ENCODE data around the gene TUBGCP6. TPM values are rescaled to one million over a fixed set of nuclear protein-coding genes. Genes with fewer than 3 reads are reported as not detected.
A peak's percentile ranks its signal among the peaks of the same experiment; 100 is the strongest.

Gene TUBGCP6
- total and polyA plus RNA-seq, 2 experiments from 2014 or later, result 26.2 to 31.5 TPM

DNA sequence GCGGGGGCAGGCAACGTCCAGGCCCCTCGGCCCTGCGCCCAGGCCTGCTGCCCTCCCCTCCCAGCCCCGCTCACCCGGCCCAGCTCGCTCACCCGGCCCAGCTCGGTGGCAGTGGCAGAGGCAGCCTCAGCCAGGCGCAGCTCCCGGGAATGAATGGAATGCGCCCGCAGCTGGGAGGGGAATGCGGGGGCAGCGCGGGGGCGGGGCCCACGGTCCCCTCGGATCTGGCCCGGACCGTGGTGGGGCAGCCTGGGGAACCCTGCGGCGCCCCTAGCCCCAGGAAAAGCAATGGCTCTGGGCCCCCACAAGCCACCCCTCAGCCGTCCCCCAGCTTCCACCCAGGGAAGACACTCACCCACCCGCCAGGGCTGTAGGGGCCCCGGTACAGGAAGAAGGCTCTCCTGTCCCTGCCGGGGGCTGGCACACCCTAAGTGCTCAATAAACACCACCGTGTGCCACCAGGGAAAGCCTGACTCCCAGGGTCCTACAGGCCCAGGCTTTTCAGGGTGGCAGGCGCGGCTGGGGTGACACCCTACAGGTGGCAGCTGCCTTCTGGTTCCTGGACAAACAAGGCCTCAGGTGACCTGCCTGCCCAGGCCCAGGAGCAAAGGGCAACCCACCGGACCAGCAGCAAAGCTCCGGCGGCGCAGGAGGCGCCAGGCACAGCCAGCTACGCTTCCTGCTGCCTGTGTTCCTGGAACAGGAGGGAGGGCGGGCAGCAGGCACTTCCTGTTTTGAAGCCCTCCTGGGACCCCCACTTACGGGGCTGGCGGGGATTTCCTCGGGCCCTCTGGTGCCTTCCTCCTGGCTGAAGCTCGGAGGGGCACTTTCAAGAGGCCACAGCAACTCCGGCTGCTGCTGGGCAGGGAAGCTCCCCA is 48.9 kb upstream of the TUBGCP6 start:
- Histone ChIP-seq H3K36me3 (replicated peaks; ENCODE audit: insufficient read depth, low read depth) (no peaks in the 10 kb centered on the region), H3K27me3 (no peaks in the 10 kb centered on the region), H3K79me2 (peaks cover 97% of the 10 kb centered on the region), H2AFZ (no peak overlapping the region), H3K4me2 (peak overlapping the region; percentile 83), H3K4me1 (ENCODE audit: insufficient read depth) (peaks cover 58% of the 10 kb centered on the region), H3K4me3 (no peak overlapping the region), H3K27ac (peak overlapping the region; percentile 99), H3K9me3 (ENCODE audit: low read depth) (no peaks in the 10 kb centered on the region), H3K9me2 (replicated peaks; ENCODE audit: insufficient read depth) (no peaks in the 10 kb centered on the region), H4K20me1 (ENCODE audit: insufficient read depth, poor library complexity, severe bottlenecking) (peaks cover 76% of the 10 kb centered on the region)
- WGBS (ENCODE audit: low lambda C conversion rate, missing lambda C conversion rate), result 15% methylated on average over 24 of the region's 42 CpGs
- TF ChIP-seq, protein P1, sequence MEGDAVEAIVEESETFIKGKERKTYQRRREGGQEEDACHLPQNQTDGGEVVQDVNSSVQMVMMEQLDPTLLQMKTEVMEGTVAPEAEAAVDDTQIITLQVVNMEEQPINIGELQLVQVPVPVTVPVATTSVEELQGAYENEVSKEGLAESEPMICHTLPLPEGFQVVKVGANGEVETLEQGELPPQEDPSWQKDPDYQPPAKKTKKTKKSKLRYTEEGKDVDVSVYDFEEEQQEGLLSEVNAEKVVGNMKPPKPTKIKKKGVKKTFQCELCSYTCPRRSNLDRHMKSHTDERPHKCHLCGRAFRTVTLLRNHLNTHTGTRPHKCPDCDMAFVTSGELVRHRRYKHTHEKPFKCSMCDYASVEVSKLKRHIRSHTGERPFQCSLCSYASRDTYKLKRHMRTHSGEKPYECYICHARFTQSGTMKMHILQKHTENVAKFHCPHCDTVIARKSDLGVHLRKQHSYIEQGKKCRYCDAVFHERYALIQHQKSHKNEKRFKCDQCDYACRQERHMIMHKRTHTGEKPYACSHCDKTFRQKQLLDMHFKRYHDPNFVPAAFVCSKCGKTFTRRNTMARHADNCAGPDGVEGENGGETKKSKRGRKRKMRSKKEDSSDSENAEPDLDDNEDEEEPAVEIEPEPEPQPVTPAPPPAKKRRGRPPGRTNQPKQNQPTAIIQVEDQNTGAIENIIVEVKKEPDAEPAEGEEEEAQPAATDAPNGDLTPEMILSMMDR (IDR thresholded peaks at IDR 0.05; ENCODE audit: poor library complexity), result no peak
- TF ChIP-seq EZH2phosphoT487 (IDR thresholded peaks at IDR 0.05; ENCODE audit: low read depth, severe bottlenecking, unreplicated experiment) (no peak), EZH2 (IDR thresholded peaks at IDR 0.05; ENCODE audit: borderline replicate concordance) (no peak)
- peak; percentile 86 for DNase-seq (ENCODE audit: low spot score)

DNA sequence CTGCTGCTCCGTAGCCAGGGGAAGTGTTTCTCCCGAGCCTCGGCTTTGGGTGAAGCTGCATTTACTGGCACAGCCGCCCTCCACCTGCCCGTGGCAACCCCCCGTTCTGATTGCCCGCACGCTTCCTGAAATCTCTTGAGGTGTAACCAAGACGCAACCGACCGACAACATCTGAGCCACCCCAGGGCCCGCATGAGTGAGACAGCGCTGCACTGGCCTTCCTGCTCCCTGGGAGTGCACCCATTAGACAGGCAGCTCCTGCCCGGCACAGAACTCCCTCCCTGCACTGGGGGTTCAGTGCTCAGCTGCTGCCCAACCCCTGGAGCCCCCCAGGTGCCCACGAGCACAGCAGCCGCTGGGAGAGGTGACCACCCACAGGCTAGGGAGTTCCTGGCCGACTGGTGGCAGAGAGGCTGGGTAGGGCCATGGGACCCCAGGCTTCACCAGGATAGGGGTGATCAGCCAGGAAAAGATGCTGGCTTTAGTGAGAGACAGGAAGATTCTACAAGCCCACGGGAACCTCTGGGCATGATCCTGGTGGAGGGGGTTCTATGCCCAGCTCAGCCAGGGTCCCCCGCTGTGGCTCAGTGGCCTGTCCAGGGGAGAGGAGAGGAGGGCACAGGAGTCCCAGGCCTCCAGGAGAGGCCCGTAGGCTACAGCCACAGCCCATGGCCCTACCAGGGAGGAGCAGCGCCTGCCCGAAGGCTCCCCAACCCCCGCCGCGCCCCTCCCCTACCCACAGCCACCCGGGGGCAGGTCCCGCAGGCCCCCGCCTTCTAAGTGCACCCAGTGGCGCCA is 48.0 kb upstream of the TUBGCP6 start:
- DNase-seq (ENCODE audit: low spot score), result no peak
- WGBS (ENCODE audit: low lambda C conversion rate, missing lambda C conversion rate), result 80% methylated on average over 19 of the region's 29 CpGs
- H3K79me2 ChIP-seq, result peaks cover 97% of the 10 kb centered on the region
- TF ChIP-seq EZH2 (IDR thresholded peaks at IDR 0.05; ENCODE audit: borderline replicate concordance), result no peak
- no peak for TF ChIP-seq EZH2phosphoT487 (IDR thresholded peaks at IDR 0.05; ENCODE audit: low read depth, severe bottlenecking, unreplicated experiment)
- TF ChIP-seq, protein P1 (IDR thresholded peaks at IDR 0.05; ENCODE audit: poor library complexity), result no peak
- H3K9me3 ChIP-seq (ENCODE audit: low read depth), result no peaks in the 10 kb centered on the region
- H3K9me2 ChIP-seq (replicated peaks; ENCODE audit: insufficient read depth), result no peaks in the 10 kb centered on the region
- no peak overlapping the region for H3K4me3 ChIP-seq
- H3K36me3 ChIP-seq (replicated peaks; ENCODE audit: insufficient read depth, low read depth), result no peaks in the 10 kb centered on the region
- peaks cover 76% of the 10 kb centered on the region for H4K20me1 ChIP-seq (ENCODE audit: insufficient read depth, poor library complexity, severe bottlenecking)
- H3K27me3 ChIP-seq, result no peaks in the 10 kb centered on the region
- H2AFZ ChIP-seq, result no peak overlapping the region
- H3K27ac ChIP-seq, result peak overlapping the region; percentile 99
- peaks cover 49% of the 10 kb centered on the region for H3K4me1 ChIP-seq (ENCODE audit: insufficient read depth)
- H3K4me2 ChIP-seq, result peak overlapping the region; percentile 83

DNA sequence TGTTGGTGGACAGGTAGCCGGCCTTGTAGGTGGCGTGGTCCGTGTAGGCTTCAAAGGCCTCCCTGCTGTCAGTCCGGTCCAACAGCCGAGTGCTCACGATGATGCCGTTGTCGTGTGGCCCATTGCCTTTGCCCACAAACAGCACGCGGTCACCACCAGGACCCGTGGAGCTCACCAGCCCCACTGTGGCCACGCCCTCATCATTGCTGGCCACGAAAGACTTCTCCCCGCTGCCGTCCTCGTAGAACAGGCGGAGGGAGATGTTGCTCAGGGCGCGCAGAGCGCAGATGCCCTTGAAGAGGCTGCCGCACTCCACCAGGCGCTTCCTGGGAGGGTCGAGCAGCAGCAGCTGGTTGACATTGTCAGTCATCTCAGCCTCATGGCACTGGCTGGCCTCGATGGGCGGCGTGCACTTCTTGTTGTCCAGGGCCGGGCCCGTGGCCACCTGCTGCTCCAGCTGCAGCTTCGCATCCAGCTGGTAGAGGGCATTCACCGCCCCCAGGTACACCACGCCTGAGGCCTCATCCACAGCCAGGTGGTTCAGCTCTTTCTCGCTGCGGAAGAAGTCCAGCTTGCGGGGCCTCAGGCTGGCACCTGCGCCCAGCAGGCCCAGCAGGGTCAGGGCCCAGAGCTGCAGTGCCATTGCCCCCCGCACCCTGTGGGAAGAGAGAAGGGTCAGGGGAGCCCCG is 45.3 kb upstream of the TUBGCP6 start:
- H3K36me3 ChIP-seq (replicated peaks; ENCODE audit: insufficient read depth, low read depth), result no peaks in the 10 kb centered on the region
- no peak overlapping the region for H2AFZ ChIP-seq
- H3K9me3 ChIP-seq (ENCODE audit: low read depth), result no peaks in the 10 kb centered on the region
- TF ChIP-seq EZH2phosphoT487 (IDR thresholded peaks at IDR 0.05; ENCODE audit: low read depth, severe bottlenecking, unreplicated experiment) (no peak), EZH2 (IDR thresholded peaks at IDR 0.05; ENCODE audit: borderline replicate concordance) (no peak)
- TF ChIP-seq, protein P1 (IDR thresholded peaks at IDR 0.05; ENCODE audit: poor library complexity), result no peak
- no peaks in the 10 kb centered on the region for H3K27me3 ChIP-seq
- no peaks in the 10 kb centered on the region for H3K9me2 ChIP-seq (replicated peaks; ENCODE audit: insufficient read depth)
- no peak overlapping the region for H3K4me3 ChIP-seq
- no peak for DNase-seq (ENCODE audit: low spot score)
- WGBS (ENCODE audit: low lambda C conversion rate, missing lambda C conversion rate), result 95% methylated on average over 37 of the region's 37 CpGs
- no peak overlapping the region for H3K4me2 ChIP-seq
- peaks cover 80% of the 10 kb centered on the region for H3K79me2 ChIP-seq
- no peak overlapping the region for H3K27ac ChIP-seq
- peaks cover 30% of the 10 kb centered on the region for H3K4me1 ChIP-seq (ENCODE audit: insufficient read depth)
- peaks cover 59% of the 10 kb centered on the region for H4K20me1 ChIP-seq (ENCODE audit: insufficient read depth, poor library complexity, severe bottlenecking)

Data from hepatocyte (in vitro differentiated cells).